Testis (tissue), 3 donors: ENCODE measurements around the gene BRMS1. TPM values are rescaled to one million over a fixed set of nuclear protein-coding genes. Genes with fewer than 3 reads are reported as not detected.
"Not testable (repeated sequence)": the region's sequence is repeated elsewhere in the genome, so short reads cannot be mapped to it uniquely, and the experiment has no call there.

Experiments used
- DNase-seq: peaks from one replicate; pipeline ENCODE4 v3.0.0-alpha.2; 2019
- H3K27ac ChIP-seq, 2 donors: fragments of 200-600 bp; sonication (generic); one replicate each; pipeline ENCODE4 v1.5.1; 2019
- H3K27me3 ChIP-seq: fragments of 200-600 bp; sonication (generic); one replicate; pipeline ENCODE4 v1.5.1; 2019
- H3K36me3 ChIP-seq: fragments of 200-600 bp; sonication (generic); one replicate; pipeline ENCODE4 v1.5.1; 2017; ENCODE audit warnings: low read depth; ENCODE audit errors: missing control alignments
- H3K4me1 ChIP-seq: fragments of 200-600 bp; sonication (generic); one replicate; pipeline ENCODE4 v1.5.1; 2019
- H3K4me3 ChIP-seq, 2 donors: fragments of 200-600 bp; sonication (generic); one replicate each; pipeline ENCODE4 v1.5.1; 2017 to 2019
- H3K9me3 ChIP-seq: fragments of 200-600 bp; sonication (generic); one replicate; pipeline ENCODE4 v1.5.1; 2017
- CTCF ChIP-seq, 3 experiments: fragments of 450-650 bp in 2 of 3; fragments of 200-600 bp in 1 of 3; sonication (generic) in 1 of 3; IDR thresholded peaks; one replicate each; pipeline ENCODE4 v1.5.1; 2016 to 2019; ENCODE audit warnings: antibody characterized with exemption in 3 of 3, mild to moderate bottlenecking in 2 of 3, moderate library complexity in 1 of 3
- POLR2A ChIP-seq: fragments of 450-650 bp; IDR thresholded peaks from one replicate; pipeline ENCODE4 v1.6.1; 2017; ENCODE audit warnings: antibody characterized with exemption, mild to moderate bottlenecking, moderate library complexity
- WGBS, 2 donors: methylation state at CpG; one replicate each; pipeline ENCODE4 v1.1.5; 2018; 5-methylcytosine and 5-hydroxymethylcytosine counted together
- intact Hi-C: fragments of 100-400 bp; cut with DNase I; formaldehyde crosslinking; loops from one replicate; pipeline ENCODE4 v1.15.1; 2023; ENCODE audit warnings: low total_unique reads
- polyA plus RNA-seq: library from polyadenylated mRNA; stranded (reverse); fragments of 350-450 nt; fragmentation: Illumina TruSeq; extraction: RNeasy Lipid Tissue Mini Kit (QIAGEN cat#74804); gene quantifications from one replicate; pipeline ENCODE4 v1.2.3, GENCODE V29; 2014; ENCODE audit warnings: low read depth, low replicate concordance; ENCODE audit not compliant: insufficient read depth
- total RNA-seq, 2 donors: library from RNA; depleted of rRNA; stranded (reverse); fragments of >200 nt; gene quantifications; one replicate each; pipeline ENCODE4 v1.2.3, GENCODE V29; 2016

Gene BRMS1
- total and polyA plus RNA-seq, 3 donors from 2014 or later: 55.5 to 67.5 (median 59.4) TPM

GRCh38 chr11:66386171-66387069 lies 41.5 kb upstream of the BRMS1 start:
- peak overlapping the region in 1 of 2 donors; percentile 21 for H3K4me3 ChIP-seq
- no peak overlapping the region for H3K27ac ChIP-seq
- H3K4me1 ChIP-seq: no peaks in the 10 kb centered on the region
- WGBS, 2 donors: 6 to 8% methylated on average over 20 of the region's 20 CpGs
- intact Hi-C loops: no loop called here
- H3K27me3 ChIP-seq: no peaks in the 10 kb centered on the region
- DNase-seq: peak; percentile 93
- peak; percentile 46 to 97 (median 76) for TF ChIP-seq CTCF (IDR thresholded peaks at IDR 0.05)
- TF ChIP-seq POLR2A: no peak
- no peaks in the 10 kb centered on the region for H3K9me3 ChIP-seq
- no peaks in the 10 kb centered on the region for H3K36me3 ChIP-seq

GRCh38 chr11:66384316-66384715 lies 39.4 kb upstream of the BRMS1 start:
- H3K4me1 ChIP-seq, DNase-seq, H3K36me3 ChIP-seq, H3K27me3 ChIP-seq, H3K9me3 ChIP-seq, intact Hi-C loops, H3K27ac ChIP-seq, H3K4me3 ChIP-seq: not testable (repeated sequence)
- 79 to 81% methylated on average over 13 of the region's 13 CpGs for WGBS, 2 donors

- DNase-seq, H3K27me3 ChIP-seq, intact Hi-C loops: not testable (repeated sequence)
Measured at GRCh38 chr11:66380264-66380663, 35.4 kb upstream of the BRMS1 start.

GRCh38 chr11:66373690-66374287 lies 28.9 kb upstream of the BRMS1 start:
- H3K9me3 ChIP-seq, H3K4me1 ChIP-seq, H3K27me3 ChIP-seq, H3K27ac ChIP-seq, H3K4me3 ChIP-seq, DNase-seq, H3K36me3 ChIP-seq, intact Hi-C loops: not testable (repeated sequence)
- 83 to 85% methylated on average over 9 of the region's 9 CpGs for WGBS, 2 donors

More at GRCh38 chr11:66380264-66380663, 35.4 kb upstream of the BRMS1 start:
- not testable (repeated sequence) for H3K4me1 ChIP-seq, H3K9me3 ChIP-seq, H3K27ac ChIP-seq, H3K36me3 ChIP-seq, H3K4me3 ChIP-seq
- 13 to 31% methylated on average over 7 of the region's 7 CpGs for WGBS, 2 donors

GRCh38 chr11:66373265-66373664 lies 28.4 kb upstream of the BRMS1 start:
- intact Hi-C loops: no loop called here
- H3K36me3 ChIP-seq: no peaks in the 10 kb centered on the region
- no peak overlapping the region for H3K27ac ChIP-seq
- 46 to 66% methylated on average over 5 of the region's 5 CpGs for WGBS, 2 donors
- no peaks in the 10 kb centered on the region for H3K9me3 ChIP-seq
- no peak overlapping the region for H3K4me3 ChIP-seq
- no peak for DNase-seq
- TF ChIP-seq POLR2A (no peak), CTCF (IDR thresholded peaks at IDR 0.05) (no peak)
- no peaks in the 10 kb centered on the region for H3K27me3 ChIP-seq
- peaks cover 5% of the 10 kb centered on the region for H3K4me1 ChIP-seq

- Histone ChIP-seq H3K4me3 (peak within 1 kb of the TSS; percentile 50 to 72), H3K9me3 (no peaks in the 10 kb centered on the region), H3K4me1 (peaks cover 5% of the 10 kb centered on the region), H3K36me3 (no peaks in the 10 kb centered on the region), H3K27ac (no peak within 1 kb of the TSS), H3K27me3 (no peaks in the 10 kb centered on the region)
- intact Hi-C loops: no loop called here
- WGBS, 2 donors: 1 to 2% methylated on average over 25 to 34 of the region's 72 CpGs
- no peak for DNase-seq
- TF ChIP-seq POLR2A (no peak), CTCF (IDR thresholded peaks at IDR 0.05) (no peak)
Measured at GRCh38 chr11:66371627-66372415, 26.9 kb upstream of the BRMS1 start, which contains the start of gene SLC29A2. TSS of gene SLC29A2 (minus strand) at chr11:66371760. CDS start at chr11:66371591, 169 bp downstream.
